ENCODE measurements around the gene LIME1.

DNA sequence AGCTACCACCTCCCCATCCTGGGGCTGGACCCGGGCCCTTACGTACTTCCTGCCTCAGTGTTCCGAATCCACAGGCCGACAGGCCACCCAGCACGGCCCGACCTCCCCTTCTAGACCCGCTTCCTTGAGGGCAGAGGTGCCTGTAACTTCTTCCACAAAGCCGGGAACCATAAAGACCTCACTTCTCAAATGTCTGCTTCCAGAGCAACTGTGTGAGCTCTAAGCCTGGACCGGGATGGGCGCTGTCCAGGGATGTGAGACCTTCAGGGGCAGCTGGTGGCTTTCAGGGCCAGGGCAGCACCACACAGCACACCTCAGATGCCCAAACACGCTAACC is 12.4 kb downstream of the LIME1 start:
- TF ChIP-seq ZFX (IDR thresholded peaks at IDR 0.05; ENCODE audit: borderline replicate concordance): no peak
- no peak for TF ChIP-seq CTCF (IDR thresholded peaks at IDR 0.05)
